Neural progenitor cell (in vitro differentiated cells): Measurements from ENCODE around the gene GOLT1B. TPM values are rescaled to one million over a fixed set of nuclear protein-coding genes. Genes with fewer than 3 reads are reported as not detected.

Experiments
- DNase-seq: peaks from one replicate; pipeline ENCODE4 v3.0.0-alpha.2; 2016; ENCODE audit warnings: low spot score
- H2AFZ ChIP-seq: fragments of 200-600 bp; sonication (generic); replicated peaks from 2 replicates; pipeline ENCODE4 v1.6.1; 2016; ENCODE audit warnings: antibody characterized with exemption
- H3F3A ChIP-seq: fragments of 200-600 bp; sonication (generic); 2 replicates; pipeline ENCODE4 v1.6.1; 2016; ENCODE audit warnings: antibody characterized with exemption, low read depth
- H3K27ac ChIP-seq: fragments of 200-600 bp; sonication (generic); 2 replicates; pipeline ENCODE4 v1.5.1; 2016; ENCODE audit warnings: mild to moderate bottlenecking
- H3K27me3 ChIP-seq: fragments of 200-600 bp; sonication (generic); 2 replicates; pipeline ENCODE4 v1.6.1; 2016; ENCODE audit warnings: mild to moderate bottlenecking, moderate library complexity
- H3K36me3 ChIP-seq: fragments of 200-600 bp; sonication (generic); 2 replicates; pipeline ENCODE4 v1.5.1; 2016
- H3K4me1 ChIP-seq: fragments of 200-600 bp; sonication (generic); 2 replicates; pipeline ENCODE4 v1.6.1; 2016; ENCODE audit warnings: mixed run types
- H3K4me2 ChIP-seq: fragments of 200-600 bp; sonication (generic); 2 replicates; pipeline ENCODE4 v1.6.1; 2016
- H3K4me3 ChIP-seq: fragments of 200-600 bp; sonication (generic); 2 replicates; pipeline ENCODE4 v1.5.1; 2016
- H3K79me2 ChIP-seq: fragments of 200-600 bp; sonication (generic); 2 replicates; pipeline ENCODE4 v1.6.1; 2016; ENCODE audit warnings: low read depth
- H3K9ac ChIP-seq: fragments of 200-600 bp; sonication (generic); 2 replicates; pipeline ENCODE4 v1.6.1; 2016
- H3K9me3 ChIP-seq: fragments of 200-600 bp; sonication (generic); 2 replicates; pipeline ENCODE4 v1.5.1; 2016; ENCODE audit warnings: low read depth
- H4K20me1 ChIP-seq: fragments of 200-600 bp; sonication (generic); 2 replicates; pipeline ENCODE4 v1.6.1; 2016; ENCODE audit warnings: low read depth
- H3K27ac Mint-ChIP-seq: 3 replicates; pipeline ENCODE4 v1.8.0; 2021; ENCODE audit warnings: mixed read lengths
- H3K27me3 Mint-ChIP-seq: 2 replicates; pipeline ENCODE4 v1.8.0; 2022; ENCODE audit warnings: low read depth, mild to moderate bottlenecking, inconsistent platforms, moderate library complexity, mixed read lengths; ENCODE audit not compliant: insufficient read depth
- H3K36me3 Mint-ChIP-seq: 3 replicates; pipeline ENCODE4 v1.8.0; 2021; ENCODE audit warnings: mixed read lengths
- H3K4me1 Mint-ChIP-seq: 3 replicates; pipeline ENCODE4 v1.8.0; 2021; ENCODE audit warnings: mixed read lengths
- H3K4me3 Mint-ChIP-seq: 3 replicates; pipeline ENCODE4 v1.8.0; 2021; ENCODE audit warnings: mild to moderate bottlenecking, moderate library complexity, mixed read lengths
- H3K9me3 Mint-ChIP-seq: 3 replicates; pipeline ENCODE4 v1.8.0; 2020; ENCODE audit warnings: mixed read lengths
- EZH2 ChIP-seq: fragments of 200-600 bp; sonication (generic); IDR thresholded peaks from 2 replicates; pipeline ENCODE4 v1.6.1; 2017; ENCODE audit warnings: antibody characterized with exemption, mild to moderate bottlenecking, moderate library complexity
- EZH2phosphoT487 ChIP-seq: fragments of 200-600 bp; sonication (generic); IDR thresholded peaks from 2 replicates; pipeline ENCODE4 v1.6.1; 2017; ENCODE audit warnings: antibody characterized with exemption
- total RNA-seq: library from RNA; depleted of rRNA; stranded (reverse); fragments of >200 nt; gene quantifications from 2 replicates; pipeline ENCODE4 v1.2.3, GENCODE V29; 2015; ENCODE audit warnings: low replicate concordance
- TF ChIP-seq, protein P1 (sequence below): fragments of 200-600 bp; sonication (generic); IDR thresholded peaks from 2 replicates; pipeline ENCODE4 v1.5.1; 2017; ENCODE audit warnings: antibody characterized with exemption, mild to moderate bottlenecking

Gene GOLT1B
- total RNA-seq, 1 donor from 2014 or later, result 85.4 TPM

DNA sequence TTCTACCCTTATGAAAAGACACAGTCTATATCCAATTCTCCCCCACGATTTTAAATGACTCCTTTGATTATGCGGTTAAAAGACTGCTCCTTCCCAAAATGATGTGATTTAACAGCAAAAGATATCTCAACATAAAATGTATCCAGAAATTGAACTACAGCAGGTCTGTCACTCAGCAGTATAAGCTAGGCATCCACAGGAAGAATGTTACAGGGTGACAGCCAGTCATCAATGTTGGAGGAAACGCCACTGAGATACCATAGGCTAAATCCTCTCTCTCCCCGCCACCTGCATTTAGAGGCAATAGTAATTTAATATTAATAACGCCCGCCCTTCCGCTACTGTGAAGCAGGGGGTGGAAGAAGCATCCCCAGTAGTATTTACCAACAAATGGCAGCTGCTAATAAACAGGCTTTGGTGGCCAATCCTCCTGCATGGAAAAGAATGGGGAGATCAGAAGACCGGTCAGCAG, 767 bp upstream of the GOLT1B start:
- Histone ChIP-seq H3K9ac (peak overlapping the region; percentile 62), H3K36me3 (peaks cover 4% of the 10 kb centered on the region), H4K20me1 (peaks cover 18% of the 10 kb centered on the region), H3K27me3 (no peaks in the 10 kb centered on the region), H3K4me1 (peaks cover 25% of the 10 kb centered on the region), H3K4me2 (peak overlapping the region; percentile 86), H3F3A (peaks cover 11% of the 10 kb centered on the region), H3K79me2 (peaks cover 63% of the 10 kb centered on the region), H2AFZ (peak overlapping the region; percentile 65), H3K27ac (peak overlapping the region; percentile 60), H3K4me3 (peak overlapping the region; percentile 77), H3K9me3 (no peaks in the 10 kb centered on the region)
- no peak for TF ChIP-seq EZH2phosphoT487
- TF ChIP-seq, protein P1, sequence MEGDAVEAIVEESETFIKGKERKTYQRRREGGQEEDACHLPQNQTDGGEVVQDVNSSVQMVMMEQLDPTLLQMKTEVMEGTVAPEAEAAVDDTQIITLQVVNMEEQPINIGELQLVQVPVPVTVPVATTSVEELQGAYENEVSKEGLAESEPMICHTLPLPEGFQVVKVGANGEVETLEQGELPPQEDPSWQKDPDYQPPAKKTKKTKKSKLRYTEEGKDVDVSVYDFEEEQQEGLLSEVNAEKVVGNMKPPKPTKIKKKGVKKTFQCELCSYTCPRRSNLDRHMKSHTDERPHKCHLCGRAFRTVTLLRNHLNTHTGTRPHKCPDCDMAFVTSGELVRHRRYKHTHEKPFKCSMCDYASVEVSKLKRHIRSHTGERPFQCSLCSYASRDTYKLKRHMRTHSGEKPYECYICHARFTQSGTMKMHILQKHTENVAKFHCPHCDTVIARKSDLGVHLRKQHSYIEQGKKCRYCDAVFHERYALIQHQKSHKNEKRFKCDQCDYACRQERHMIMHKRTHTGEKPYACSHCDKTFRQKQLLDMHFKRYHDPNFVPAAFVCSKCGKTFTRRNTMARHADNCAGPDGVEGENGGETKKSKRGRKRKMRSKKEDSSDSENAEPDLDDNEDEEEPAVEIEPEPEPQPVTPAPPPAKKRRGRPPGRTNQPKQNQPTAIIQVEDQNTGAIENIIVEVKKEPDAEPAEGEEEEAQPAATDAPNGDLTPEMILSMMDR, result no peak
- no peak for TF ChIP-seq EZH2
- Mint-ChIP-seq H3K27ac (no peak overlapping the region), H3K4me3 (no peak overlapping the region), H3K36me3 (peaks cover 6% of the 10 kb centered on the region), H3K4me1 (peaks cover 17% of the 10 kb centered on the region), H3K9me3 (no peaks in the 10 kb centered on the region), H3K27me3 (no peaks in the 10 kb centered on the region)
- no peak for DNase-seq

DNA sequence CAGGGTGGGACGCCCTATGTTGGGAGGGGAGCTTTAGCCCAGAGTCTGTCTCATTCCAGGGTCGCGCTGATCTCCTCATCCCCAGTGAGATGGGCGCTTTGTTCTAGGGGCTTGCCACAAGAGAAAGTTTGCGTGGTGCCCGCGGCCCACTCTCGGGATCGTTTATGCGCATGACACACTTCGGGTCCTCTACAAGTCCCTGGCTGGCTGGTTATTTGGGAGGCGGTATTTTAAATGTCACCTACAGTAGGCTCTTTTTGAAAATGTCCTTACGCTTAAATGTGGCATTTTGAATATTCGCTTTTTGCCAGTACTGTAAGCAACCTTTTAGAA, 541 bp downstream of the GOLT1B start:
- H3F3A ChIP-seq, result peaks cover 11% of the 10 kb centered on the region
- H3K4me3 Mint-ChIP-seq, result no peak overlapping the region
- H3K36me3 Mint-ChIP-seq, result peaks cover 6% of the 10 kb centered on the region
- peak overlapping the region; percentile 77 for H3K4me3 ChIP-seq
- H3K27me3 Mint-ChIP-seq, result no peaks in the 10 kb centered on the region
- H4K20me1 ChIP-seq, result peaks cover 19% of the 10 kb centered on the region
- H3K27me3 ChIP-seq, result no peaks in the 10 kb centered on the region
- peaks cover 4% of the 10 kb centered on the region for H3K36me3 ChIP-seq
- no peaks in the 10 kb centered on the region for H3K9me3 ChIP-seq
- no peaks in the 10 kb centered on the region for H3K9me3 Mint-ChIP-seq
- H2AFZ ChIP-seq, result peak overlapping the region; percentile 77
- no peak overlapping the region for H3K27ac Mint-ChIP-seq
- H3K9ac ChIP-seq, result peak overlapping the region; percentile 88
- DNase-seq, result no peak
- peaks cover 25% of the 10 kb centered on the region for H3K4me1 ChIP-seq
- peak overlapping the region; percentile 99 for H3K4me2 ChIP-seq
- peak overlapping the region; percentile 83 for H3K27ac ChIP-seq
- peaks cover 17% of the 10 kb centered on the region for H3K4me1 Mint-ChIP-seq
- H3K79me2 ChIP-seq, result peaks cover 76% of the 10 kb centered on the region
- TF ChIP-seq, protein P1, result no peak

DNA sequence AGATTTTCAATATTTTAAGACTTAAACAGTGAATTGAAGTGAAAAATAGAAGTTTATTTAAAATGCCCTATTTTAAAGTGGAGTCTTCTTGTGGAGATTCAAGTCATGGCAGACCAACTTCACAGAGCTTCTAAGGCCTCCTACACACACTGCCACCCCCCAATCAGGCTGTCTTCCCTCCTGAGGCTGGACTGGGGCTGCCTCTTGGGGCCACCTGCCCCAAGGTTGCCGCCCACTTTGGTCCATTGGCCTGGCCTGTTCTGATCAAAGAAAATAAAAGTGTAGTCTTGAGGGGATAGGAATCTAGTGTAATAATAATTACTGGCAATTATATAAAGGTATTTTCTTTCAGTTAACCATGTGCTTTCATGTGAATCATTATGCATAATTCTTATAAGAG, 1.3 kb downstream of the GOLT1B start:
- Histone ChIP-seq H3F3A (peaks cover 11% of the 10 kb centered on the region), H2AFZ (no peak overlapping the region), H4K20me1 (peaks cover 24% of the 10 kb centered on the region), H3K36me3 (peaks cover 4% of the 10 kb centered on the region), H3K4me2 (peak overlapping the region; percentile 99), H3K79me2 (peaks cover 83% of the 10 kb centered on the region), H3K27ac (no peak overlapping the region), H3K4me3 (peak overlapping the region; percentile 77), H3K9me3 (no peaks in the 10 kb centered on the region), H3K4me1 (peaks cover 25% of the 10 kb centered on the region), H3K27me3 (no peaks in the 10 kb centered on the region), H3K9ac (peak overlapping the region; percentile 88)
- H3K4me3 Mint-ChIP-seq, result no peak overlapping the region
- H3K27ac Mint-ChIP-seq, result no peak overlapping the region
- H3K27me3 Mint-ChIP-seq, result no peaks in the 10 kb centered on the region
- peaks cover 17% of the 10 kb centered on the region for H3K4me1 Mint-ChIP-seq
- peaks cover 3% of the 10 kb centered on the region for H3K36me3 Mint-ChIP-seq
- TF ChIP-seq EZH2 (no peak), EZH2phosphoT487 (no peak)
- TF ChIP-seq, protein P1, result no peak
- no peak for DNase-seq
- no peaks in the 10 kb centered on the region for H3K9me3 Mint-ChIP-seq
